ENCODE results near the gene TRAPPC1.

TRAPPC1 gene

GRCh38 chr17:7915611-7916384, 15.9 kb downstream of the TRAPPC1 start, which contains the start of gene RNF227:
TSS of gene RNF227 (minus strand) at chr17:7916289. CDS start at chr17:7916195, 94 bp downstream.
- TF ChIP-seq CTCF (conservative IDR thresholded peaks at IDR 0.05; ENCODE audit: low read depth, low read length) = no peak
- H3K4me3 ChIP-seq (ENCODE audit: low read depth, low read length) = peak within 1 kb of the TSS; percentile 63
- DNase-seq (ENCODE audit: low read depth) = peak; percentile 98

GRCh38 chr17:7915179-7915610, 16.6 kb downstream of the TRAPPC1 start:
- TF ChIP-seq CTCF (conservative IDR thresholded peaks at IDR 0.05; ENCODE audit: low read depth, low read length) = no peak
- peak overlapping the region; percentile 63 for H3K4me3 ChIP-seq (ENCODE audit: low read depth, low read length)
- DNase-seq (ENCODE audit: low read depth) = peak; percentile 63

GRCh38 chr17:7912927-7913524, 18.7 kb downstream of the TRAPPC1 start:
- peak; percentile 70 for TF ChIP-seq CTCF (conservative IDR thresholded peaks at IDR 0.05; ENCODE audit: low read depth, low read length)
- DNase-seq (ENCODE audit: low read depth) = peak; percentile 87
- H3K4me3 ChIP-seq (ENCODE audit: low read depth, low read length) = no peak overlapping the region

- TF ChIP-seq CTCF (conservative IDR thresholded peaks at IDR 0.05; ENCODE audit: low read depth, low read length) = no peak
- H3K4me3 ChIP-seq (ENCODE audit: low read depth, low read length) = no peak overlapping the region
- DNase-seq (ENCODE audit: low read depth) = no peak
These were observed 20.6 kb downstream of the TRAPPC1 start for GRCh38 chr17:7911116-7911515.

GRCh38 chr17:7910711-7911110, 21.0 kb downstream of the TRAPPC1 start:
- no peak for DNase-seq (ENCODE audit: low read depth)
- no peak for TF ChIP-seq CTCF (conservative IDR thresholded peaks at IDR 0.05; ENCODE audit: low read depth, low read length)
- H3K4me3 ChIP-seq (ENCODE audit: low read depth, low read length) = no peak overlapping the region

- H3K4me3 ChIP-seq (ENCODE audit: low read depth, low read length) = no peak overlapping the region
- TF ChIP-seq CTCF (conservative IDR thresholded peaks at IDR 0.05; ENCODE audit: low read depth, low read length) = no peak
- no peak for DNase-seq (ENCODE audit: low read depth)
These were observed 21.5 kb downstream of the TRAPPC1 start for GRCh38 chr17:7910281-7910680.
